PC-3 (cell line): Measurements from ENCODE around the gene ZNF792. TPM values are rescaled to one million over a fixed set of nuclear protein-coding genes. Genes with fewer than 3 reads are reported as not detected.

Experiments used
- ATAC-seq: fragments of 200-7000 bp; cut with Tn5 transposase; 2 replicates; pipeline ENCODE4 v1.9.1; 2020; ENCODE audit warnings: mild to moderate bottlenecking, moderate library complexity
- BruUV-seq: library from RNA; stranded (reverse); fragments of 400-500 nt; replicated peaks from 2 replicates; lab custom pipeline; 2021; lab: Mats Ljungman, UMichigan
- CTCF ChIA-PET: fragments of 300-600 bp; sonication (Branson Sonifier 250); formaldehyde crosslinking; loops from one replicate; lab custom pipeline; 2022; ENCODE audit warnings: antibody characterized with exemption; lab: Charles Lee
- POLR2A ChIA-PET: fragments of 300-600 bp; sonication (Branson Sonifier 250); formaldehyde crosslinking; loops from one replicate; lab custom pipeline; 2022; ENCODE audit warnings: antibody characterized with exemption; ENCODE audit not compliant: unreplicated experiment; lab: Charles Lee
- DNase-seq: peaks from one replicate; pipeline ENCODE4 v3.0.0-alpha.2; 2015
- H2AFZ ChIP-seq: fragments of 300-600 bp; sonication (generic); 2 replicates; pipeline ENCODE4 v1.6.0; 2016; ENCODE audit warnings: antibody characterized with exemption, low read length
- H3F3A ChIP-seq: fragments of 300-600 bp; sonication (generic); one replicate; pipeline ENCODE4 v1.6.0; 2017; ENCODE audit warnings: antibody characterized with exemption, low read length, control low read depth, mild to moderate bottlenecking; ENCODE audit not compliant: unreplicated experiment
- H3K27ac ChIP-seq: fragments of 300-600 bp; sonication (generic); 2 replicates; pipeline ENCODE4 v1.5.1; 2016; ENCODE audit warnings: mild to moderate bottlenecking, low read length
- H3K27me3 ChIP-seq: fragments of 300-600 bp; sonication (generic); 2 replicates; pipeline ENCODE4 v1.6.1; 2016; ENCODE audit warnings: low read length, mixed read lengths
- H3K36me3 ChIP-seq: fragments of 300-600 bp; sonication (generic); 2 replicates; pipeline ENCODE4 v1.6.1; 2016; ENCODE audit warnings: low read depth, mixed run types, low read length, mixed read lengths
- H3K4me1 ChIP-seq: fragments of 300-600 bp; sonication (generic); 2 replicates; pipeline ENCODE4 v1.5.1; 2016; ENCODE audit warnings: low read length; ENCODE audit not compliant: insufficient read depth
- H3K4me2 ChIP-seq: fragments of 300-600 bp; sonication (generic); 2 replicates; pipeline ENCODE4 v1.6.0; 2016; ENCODE audit warnings: low read length
- H3K4me3 ChIP-seq: fragments of 300-600 bp; sonication (generic); 2 replicates; pipeline ENCODE4 v1.5.1; 2016; ENCODE audit warnings: mild to moderate bottlenecking, low read length, mixed read lengths
- H3K79me2 ChIP-seq: fragments of 300-600 bp; sonication (generic); 2 replicates; pipeline ENCODE4 v1.6.1; 2017; ENCODE audit warnings: low read length, mixed read lengths
- H3K9ac ChIP-seq: fragments of 300-600 bp; sonication (generic); 2 replicates; pipeline ENCODE4 v1.6.0; 2016; ENCODE audit warnings: mild to moderate bottlenecking, low read length
- H3K9me2 ChIP-seq: fragments of 300-600 bp; sonication (generic); replicated peaks from 2 replicates; pipeline ENCODE4 v1.6.1; 2016; ENCODE audit warnings: mixed run types, low read length, mixed read lengths
- H3K9me3 ChIP-seq: fragments of 300-600 bp; sonication (generic); 2 replicates; pipeline ENCODE4 v1.6.1; 2016; ENCODE audit warnings: low read length, mixed read lengths
- H4K20me1 ChIP-seq: fragments of 300-600 bp; sonication (generic); 2 replicates; pipeline ENCODE4 v1.6.1; 2016; ENCODE audit warnings: low read length, mixed read lengths
- EZH2 ChIP-seq: fragments of 300-600 bp; sonication (generic); IDR thresholded peaks from one replicate; pipeline ENCODE4 v1.6.1; 2017; ENCODE audit warnings: antibody characterized with exemption, mild to moderate bottlenecking, low read length; ENCODE audit not compliant: unreplicated experiment
- EZH2phosphoT487 ChIP-seq: fragments of 300-600 bp; sonication (generic); IDR thresholded peaks from 2 replicates; pipeline ENCODE4 v1.6.1; 2018; ENCODE audit warnings: mild to moderate bottlenecking, antibody characterized with exemption, low read length, borderline replicate concordance
- intact Hi-C: fragments of 100-400 bp; cut with micrococcal nuclease; formaldehyde crosslinking; loops from 2 replicates; pipeline ENCODE4 v1.9.0; 2023
- total RNA-seq: library from RNA; depleted of rRNA; stranded (reverse); fragments of >200 nt; gene quantifications from 2 replicates; pipeline ENCODE4 v1.2.3, GENCODE V29; 2014
- TF ChIP-seq, protein P1 (sequence below): fragments of 300-600 bp; sonication (generic); conservative IDR thresholded peaks from 2 replicates; pipeline ENCODE4 v1.5.1; 2017; ENCODE audit warnings: antibody characterized with exemption, low read depth, mild to moderate bottlenecking, low read length

The ZNF792 gene
- total RNA-seq, 1 experiment from 2014 or later = 6.3 TPM

DNA sequence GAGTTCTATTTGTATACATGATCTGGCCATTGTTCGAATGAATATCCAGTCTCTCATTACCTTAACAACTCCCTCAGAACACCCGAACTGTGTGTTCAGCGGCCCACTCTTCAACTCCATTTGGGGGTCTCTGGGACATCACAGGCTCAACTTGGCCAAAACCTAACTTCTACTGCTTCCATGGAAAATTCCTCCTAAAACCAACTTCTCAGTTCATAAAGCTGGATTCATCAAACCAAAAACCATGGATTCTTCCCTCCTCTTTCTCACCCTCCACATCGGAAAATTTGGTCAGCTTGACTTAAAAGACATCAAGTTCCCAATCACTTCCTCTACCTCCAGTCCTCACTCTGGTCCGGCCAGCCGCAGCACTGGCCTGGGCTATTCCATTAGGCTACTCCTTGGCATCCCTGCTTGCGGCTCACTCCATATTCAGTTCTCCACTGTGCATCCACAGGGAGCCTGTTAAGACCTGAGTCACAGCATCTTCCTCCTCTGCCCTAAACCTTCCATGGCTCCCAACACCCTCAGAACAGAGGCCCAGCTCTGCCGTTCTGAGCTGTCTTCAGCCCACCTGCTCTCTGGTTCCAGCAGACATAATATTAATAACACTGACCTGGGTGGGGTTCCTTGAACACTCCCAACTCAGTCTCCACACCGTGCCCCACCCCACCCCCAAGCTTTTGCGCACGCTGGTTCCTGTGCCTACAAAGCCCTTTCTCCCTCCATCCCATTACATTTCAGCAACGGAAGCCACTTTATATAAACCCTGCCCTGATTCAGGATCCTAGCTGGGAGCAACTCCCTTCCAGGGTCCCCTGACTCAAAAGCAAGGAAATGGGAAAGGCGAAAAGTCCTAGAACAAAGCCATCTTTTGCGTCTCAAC lies 1.1 kb downstream of the ZNF792 start:
- ATAC-seq = peak; percentile 38
- Histone ChIP-seq H3K9ac (peak overlapping the region; percentile 68), H4K20me1 (no peaks in the 10 kb centered on the region), H3K36me3 (peaks cover 23% of the 10 kb centered on the region), H2AFZ (peak overlapping the region; percentile 90), H3K27ac (peak overlapping the region; percentile 56), H3K9me2 (no peaks in the 10 kb centered on the region), H3K4me2 (peak overlapping the region; percentile 84), H3K9me3 (peaks cover 16% of the 10 kb centered on the region), H3K4me1 (peaks cover 30% of the 10 kb centered on the region), H3K4me3 (peak overlapping the region; percentile 85), H3K27me3 (no peaks in the 10 kb centered on the region), H3F3A (no peaks in the 10 kb centered on the region), H3K79me2 (peaks cover 26% of the 10 kb centered on the region)
- intact Hi-C loops = no loop called here
- CTCF ChIA-PET = interaction anchor here (0.6 kb wide), 1 partner anchor 480 kb away, joined by 3 read pairs; no protein-coding TSS in a partner anchor
- TF ChIP-seq EZH2phosphoT487 = no peak
- TF ChIP-seq, protein P1, sequence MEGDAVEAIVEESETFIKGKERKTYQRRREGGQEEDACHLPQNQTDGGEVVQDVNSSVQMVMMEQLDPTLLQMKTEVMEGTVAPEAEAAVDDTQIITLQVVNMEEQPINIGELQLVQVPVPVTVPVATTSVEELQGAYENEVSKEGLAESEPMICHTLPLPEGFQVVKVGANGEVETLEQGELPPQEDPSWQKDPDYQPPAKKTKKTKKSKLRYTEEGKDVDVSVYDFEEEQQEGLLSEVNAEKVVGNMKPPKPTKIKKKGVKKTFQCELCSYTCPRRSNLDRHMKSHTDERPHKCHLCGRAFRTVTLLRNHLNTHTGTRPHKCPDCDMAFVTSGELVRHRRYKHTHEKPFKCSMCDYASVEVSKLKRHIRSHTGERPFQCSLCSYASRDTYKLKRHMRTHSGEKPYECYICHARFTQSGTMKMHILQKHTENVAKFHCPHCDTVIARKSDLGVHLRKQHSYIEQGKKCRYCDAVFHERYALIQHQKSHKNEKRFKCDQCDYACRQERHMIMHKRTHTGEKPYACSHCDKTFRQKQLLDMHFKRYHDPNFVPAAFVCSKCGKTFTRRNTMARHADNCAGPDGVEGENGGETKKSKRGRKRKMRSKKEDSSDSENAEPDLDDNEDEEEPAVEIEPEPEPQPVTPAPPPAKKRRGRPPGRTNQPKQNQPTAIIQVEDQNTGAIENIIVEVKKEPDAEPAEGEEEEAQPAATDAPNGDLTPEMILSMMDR = no peak
- no peak for TF ChIP-seq EZH2
- DNase-seq = peak; percentile 14
- POLR2A ChIA-PET = interaction anchor here (0.5 kb wide), 1 partner anchor 486 kb away, joined by 3 read pairs; no protein-coding TSS in a partner anchor
- TSS peak; percentile 63 for BruUV-seq

DNA sequence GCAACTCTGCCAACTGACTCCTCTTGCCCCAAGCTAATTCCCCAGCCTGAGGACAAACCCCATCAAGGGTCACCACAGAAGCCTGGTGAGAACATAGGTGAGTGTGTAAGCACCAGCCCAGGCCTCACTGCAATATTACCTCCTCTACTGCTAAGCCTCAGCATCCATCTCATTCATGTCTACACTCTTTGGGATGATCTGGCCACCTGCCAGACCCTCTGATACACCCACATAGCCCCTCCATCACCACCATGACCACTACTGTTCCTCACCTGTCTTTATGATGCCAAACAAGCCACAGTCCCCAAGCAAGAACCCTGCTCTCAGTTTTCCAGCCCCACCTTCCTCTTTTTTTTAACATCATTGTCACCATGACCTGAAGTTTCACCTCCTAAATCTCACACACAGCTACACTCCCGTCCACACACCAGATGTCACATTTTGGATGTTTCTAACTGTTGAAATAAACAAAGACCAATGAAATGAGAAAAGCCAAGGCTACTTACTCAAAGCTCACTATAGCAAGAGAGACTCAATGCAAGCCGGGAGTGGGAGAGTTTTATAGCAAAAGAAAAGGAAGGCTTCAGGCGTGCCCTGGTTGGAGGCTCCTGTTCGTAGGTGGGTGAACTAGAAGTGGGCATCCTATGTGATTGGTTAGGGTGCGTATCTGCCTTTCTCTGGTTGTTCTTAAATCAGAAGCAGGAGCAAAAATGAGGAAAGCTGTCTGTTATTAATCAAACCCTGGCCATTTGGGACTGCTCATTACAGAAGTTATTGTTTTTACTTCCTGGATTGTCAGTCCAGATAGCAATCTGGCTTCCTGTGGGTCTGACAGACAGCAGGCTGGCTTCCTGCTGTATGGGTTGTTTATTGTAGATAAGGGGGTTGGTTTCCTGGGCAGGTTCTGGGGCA lies 2.0 kb downstream of the ZNF792 start:
- no peak overlapping the region for H3K9ac ChIP-seq
- BruUV-seq = no TSS peak
- peak; percentile 68 for ATAC-seq

More for the DNA sequence above, 2.0 kb downstream of the ZNF792 start:
- Histone ChIP-seq H3K27me3 (no peaks in the 10 kb centered on the region), H3K9me2 (no peaks in the 10 kb centered on the region), H3K36me3 (peaks cover 32% of the 10 kb centered on the region), H3K27ac (peak overlapping the region; percentile 56), H4K20me1 (no peaks in the 10 kb centered on the region), H3K9me3 (peaks cover 24% of the 10 kb centered on the region), H3K4me3 (peak overlapping the region; percentile 85), H2AFZ (no peak overlapping the region; the same call in 1 of the 2 replicates), H3F3A (no peaks in the 10 kb centered on the region), H3K4me2 (peak overlapping the region; percentile 84), H3K79me2 (peaks cover 26% of the 10 kb centered on the region), H3K4me1 (peaks cover 30% of the 10 kb centered on the region)
- intact Hi-C loops = no loop called here
- POLR2A ChIA-PET = no interaction called here
- TF ChIP-seq EZH2 (no peak), EZH2phosphoT487 (no peak)
- TF ChIP-seq, protein P1 = no peak
- CTCF ChIA-PET = interaction anchor here (0.6 kb wide), 1 partner anchor 479 kb away, joined by 3 read pairs; no protein-coding TSS in a partner anchor
- DNase-seq = peak; percentile 70
